Inferior parietal cortex (tissue), 1 donor: ENCODE results near the gene ADAM12.
A peak's percentile ranks its signal among the peaks of the same experiment; 100 is the strongest.
"Not testable (repeated sequence)": the region's sequence is repeated elsewhere in the genome, so short reads cannot be mapped to it uniquely, and the experiment has no call there.

ENCODE experiments used
- DNase-seq: peaks from one replicate; pipeline ENCODE4 v3.0.0-alpha.2; 2016; ENCODE audit errors: extremely low spot score

ADAM12 gene

DNA sequence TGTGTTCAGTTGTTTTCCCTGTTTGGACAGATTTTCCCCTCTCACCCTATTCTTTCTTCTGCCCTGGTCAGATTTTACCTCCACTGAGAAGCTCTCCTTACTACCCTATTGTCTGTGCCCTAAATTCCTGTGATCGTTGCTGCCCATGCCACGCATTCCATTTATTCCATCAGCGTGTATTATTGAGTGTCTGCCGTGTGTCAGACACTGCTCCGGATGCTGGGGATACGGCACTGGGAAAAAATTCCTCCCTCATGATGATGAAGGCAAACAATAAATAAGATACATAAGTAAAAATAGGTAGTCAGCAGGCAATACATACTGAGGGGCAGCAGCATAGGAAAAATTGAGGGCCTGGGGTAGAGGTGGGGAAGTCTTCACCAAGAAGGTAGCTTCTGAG is 405.1 kb downstream of the ADAM12 start:
- no peak for DNase-seq

DNA sequence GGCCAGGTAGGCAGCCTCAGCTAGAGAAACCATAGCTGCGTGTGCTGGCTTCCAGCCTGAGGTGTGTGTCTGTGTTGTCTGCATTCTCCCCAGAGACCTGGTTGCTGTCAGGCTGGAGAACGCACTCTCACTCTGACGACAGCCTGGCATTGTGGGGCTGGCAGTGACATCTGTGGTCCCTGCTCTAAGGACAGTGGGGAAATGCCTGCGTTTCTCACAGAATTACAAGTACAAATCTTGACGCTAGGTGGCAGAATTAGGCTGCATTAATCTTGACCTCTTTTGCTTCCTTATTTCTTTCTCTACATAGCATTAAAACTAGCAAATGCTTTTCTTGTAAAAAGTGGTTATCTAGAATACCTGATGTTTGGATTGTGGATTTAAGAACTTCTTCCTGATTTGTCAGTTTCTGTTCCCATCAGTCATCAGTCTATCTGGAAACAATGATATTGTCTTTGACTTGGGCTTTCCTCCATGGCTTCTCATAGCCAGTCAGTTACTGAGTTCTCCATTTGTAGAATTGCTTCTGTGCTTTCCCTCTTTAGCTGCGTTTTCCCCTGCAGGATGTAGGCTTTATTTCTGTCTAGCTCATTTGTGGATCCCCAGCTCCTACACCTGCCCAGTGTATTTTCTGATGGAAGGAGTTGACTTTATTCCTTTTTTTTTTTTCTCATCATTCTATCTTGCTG is 405.9 kb downstream of the ADAM12 start:
- DNase-seq, result peak; percentile 92

- DNase-seq, result no peak
Measured at GRCh38 chr10:125980521-125981035, 407.7 kb downstream of the ADAM12 start.

DNA sequence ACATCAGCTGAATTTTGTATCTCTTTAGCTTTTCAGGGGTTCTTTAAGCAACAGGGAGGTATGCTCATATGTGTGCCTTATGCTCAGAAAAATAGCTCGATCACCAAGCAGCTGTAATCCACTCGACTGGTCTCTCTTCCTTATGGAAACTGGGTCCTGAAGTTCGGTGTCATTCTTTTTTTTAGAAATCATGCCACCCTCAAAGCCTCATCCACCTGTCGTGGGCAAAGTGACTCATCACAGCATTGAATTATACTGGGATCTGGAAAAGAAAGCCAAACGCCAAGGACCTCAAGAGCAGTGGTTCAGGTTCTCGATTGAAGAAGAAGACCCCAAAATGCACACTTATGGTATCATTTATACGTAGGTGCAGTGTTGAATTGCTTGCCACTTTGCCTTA is 408.3 kb downstream of the ADAM12 start:
- no peak for DNase-seq

DNA sequence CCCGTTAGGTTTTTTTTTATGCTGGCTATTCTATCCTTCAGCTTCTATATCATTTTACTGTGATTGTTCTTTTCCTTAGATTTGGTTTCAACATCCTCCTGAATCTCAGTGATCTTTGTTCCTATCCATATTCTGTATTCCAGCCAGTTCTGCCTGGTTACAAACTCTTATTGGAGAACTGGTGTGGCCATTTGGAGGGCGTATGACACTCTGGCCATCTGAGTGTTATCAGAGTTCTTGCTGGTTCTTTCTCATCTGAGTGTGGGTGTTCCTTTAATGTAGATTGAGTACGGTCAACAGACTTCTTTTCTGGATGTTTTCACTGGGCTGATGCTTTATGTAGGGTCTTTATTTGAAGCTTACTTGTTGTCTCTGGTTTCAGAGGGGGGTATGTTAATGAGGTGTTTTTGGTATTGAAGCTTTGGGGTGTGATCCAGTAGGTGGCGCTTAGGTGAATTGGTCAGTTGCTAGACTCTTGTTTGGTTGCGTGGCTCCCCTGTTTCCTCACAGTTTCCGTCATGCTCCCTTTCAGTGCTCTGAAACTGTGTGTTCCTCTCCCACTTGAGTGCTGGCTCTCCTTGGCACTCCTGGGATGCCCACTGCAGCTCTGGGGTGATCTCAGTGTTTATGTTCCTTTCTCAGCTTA is 411.2 kb downstream of the ADAM12 start:
- DNase-seq, result no peak

DNA sequence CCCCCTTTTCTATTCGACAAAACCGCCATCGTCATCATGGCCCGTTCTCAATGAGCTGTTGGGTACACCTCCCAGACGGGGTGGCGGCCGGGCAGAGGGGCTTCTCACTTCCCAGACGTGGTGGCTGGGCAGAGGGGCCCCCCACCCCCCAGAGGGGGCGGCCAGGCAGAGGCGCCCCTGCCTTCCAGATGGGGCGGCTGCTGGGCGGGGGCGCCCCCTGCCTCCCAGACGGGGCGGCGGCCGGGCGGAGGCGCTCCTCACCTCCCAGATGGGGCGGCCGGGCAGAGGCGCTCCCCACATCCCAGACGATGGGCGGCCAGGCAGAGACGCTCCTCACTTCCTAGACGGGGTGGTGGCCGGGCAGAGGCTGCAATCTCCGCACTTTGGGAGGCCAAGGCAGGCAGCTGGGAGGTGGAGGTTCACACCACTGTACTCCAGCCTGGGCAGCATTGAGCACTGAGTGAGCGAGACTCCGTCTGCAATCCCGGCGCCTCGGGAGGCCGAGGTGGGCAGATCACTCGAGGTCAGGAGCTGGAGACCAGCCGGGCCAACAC is 418.1 kb downstream of the ADAM12 start:
- not testable (repeated sequence) for DNase-seq

DNA sequence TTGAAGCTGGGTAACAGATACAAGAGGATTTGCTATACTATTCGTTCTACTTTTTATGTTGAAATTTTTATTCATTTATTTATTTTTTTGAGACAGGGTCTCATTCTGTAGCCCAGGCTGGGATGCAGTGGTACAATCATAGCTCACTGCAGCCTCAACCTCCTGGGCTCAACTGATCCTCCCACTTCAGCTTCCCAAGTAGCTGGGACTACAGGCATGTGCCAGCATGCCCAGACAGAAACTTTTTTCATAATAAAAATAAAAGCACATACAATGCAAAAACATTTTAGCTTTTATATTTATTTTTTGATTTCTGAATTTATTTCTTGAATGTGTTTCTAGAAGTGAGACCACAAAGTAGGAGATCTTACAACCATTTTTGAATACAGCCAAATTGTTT is 420.7 kb downstream of the ADAM12 start:
- no peak for DNase-seq

DNA sequence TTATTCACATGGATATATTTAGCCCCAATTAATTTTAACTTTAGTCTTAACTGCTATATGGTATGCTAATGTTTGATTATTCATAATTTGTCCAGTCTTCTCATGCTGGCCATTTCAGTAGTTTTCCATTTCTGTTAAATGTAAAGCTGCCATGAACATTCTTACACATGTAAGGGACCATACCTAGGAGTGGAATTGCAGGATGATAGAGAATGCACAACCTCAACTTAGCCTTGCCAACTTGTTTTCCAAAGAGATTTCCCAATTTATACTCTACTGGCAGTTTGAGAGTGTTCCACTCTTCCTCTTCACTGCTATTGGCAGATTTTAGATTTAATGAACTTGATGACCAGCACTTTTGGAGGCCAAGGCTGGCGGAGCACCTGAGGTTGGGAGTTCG is 423.7 kb downstream of the ADAM12 start:
- no peak for DNase-seq
